EH (cell line): Measurements from ENCODE around the gene MYOF.
"Not testable (repeated sequence)": the region's sequence is repeated elsewhere in the genome, so short reads cannot be mapped to it uniquely, and the experiment has no call there.

Source experiments
- DNase-seq: peaks from one replicate; pipeline ENCODE4 v3.0.0-alpha.2; 2015; ENCODE audit warnings: low read depth

Gene MYOF

GRCh38 chr10:93431361-93431760 is 50.8 kb downstream of the MYOF start:
- no peak for DNase-seq

DNA sequence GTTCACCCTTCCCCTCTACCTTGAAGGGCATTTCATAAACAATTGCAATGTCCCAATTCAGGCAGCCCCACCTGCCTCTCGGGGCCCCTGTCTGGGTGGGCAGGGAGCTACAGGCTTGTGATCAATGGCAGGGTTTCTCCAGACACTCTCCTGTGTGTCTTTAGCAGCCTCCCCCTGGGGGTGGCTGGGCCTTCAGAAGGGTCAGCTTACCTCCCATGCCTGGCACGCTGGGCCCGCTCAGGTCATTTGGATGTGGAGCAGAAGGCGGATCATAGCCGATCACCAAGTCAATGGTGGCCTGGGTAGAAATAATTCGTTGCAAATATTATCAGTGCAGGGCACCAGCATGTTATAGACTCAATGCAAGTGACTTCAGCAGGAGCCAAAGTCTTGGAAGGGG is 56.3 kb downstream of the MYOF start:
- DNase-seq, result no peak

DNA sequence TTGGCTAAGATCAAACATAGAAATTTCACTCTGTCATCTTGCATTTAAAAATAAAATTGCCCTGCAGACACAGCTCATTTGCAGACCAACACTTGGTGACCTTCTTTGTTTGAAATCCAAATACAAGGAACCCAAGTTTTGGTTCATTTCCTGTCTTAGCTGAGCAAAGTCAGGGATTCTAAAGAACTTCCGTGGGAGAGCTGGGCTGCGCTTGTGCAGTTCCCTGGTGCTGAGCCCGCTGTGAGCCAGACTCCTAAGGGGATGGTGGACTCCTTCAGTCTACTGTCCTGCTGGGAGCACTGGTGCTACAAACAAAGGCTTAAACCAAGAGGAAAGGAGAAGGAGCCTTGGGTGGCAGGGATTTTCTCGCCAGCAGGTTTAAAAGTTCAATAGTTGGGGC is 60.0 kb downstream of the MYOF start:
- peak; percentile 55 for DNase-seq

DNA sequence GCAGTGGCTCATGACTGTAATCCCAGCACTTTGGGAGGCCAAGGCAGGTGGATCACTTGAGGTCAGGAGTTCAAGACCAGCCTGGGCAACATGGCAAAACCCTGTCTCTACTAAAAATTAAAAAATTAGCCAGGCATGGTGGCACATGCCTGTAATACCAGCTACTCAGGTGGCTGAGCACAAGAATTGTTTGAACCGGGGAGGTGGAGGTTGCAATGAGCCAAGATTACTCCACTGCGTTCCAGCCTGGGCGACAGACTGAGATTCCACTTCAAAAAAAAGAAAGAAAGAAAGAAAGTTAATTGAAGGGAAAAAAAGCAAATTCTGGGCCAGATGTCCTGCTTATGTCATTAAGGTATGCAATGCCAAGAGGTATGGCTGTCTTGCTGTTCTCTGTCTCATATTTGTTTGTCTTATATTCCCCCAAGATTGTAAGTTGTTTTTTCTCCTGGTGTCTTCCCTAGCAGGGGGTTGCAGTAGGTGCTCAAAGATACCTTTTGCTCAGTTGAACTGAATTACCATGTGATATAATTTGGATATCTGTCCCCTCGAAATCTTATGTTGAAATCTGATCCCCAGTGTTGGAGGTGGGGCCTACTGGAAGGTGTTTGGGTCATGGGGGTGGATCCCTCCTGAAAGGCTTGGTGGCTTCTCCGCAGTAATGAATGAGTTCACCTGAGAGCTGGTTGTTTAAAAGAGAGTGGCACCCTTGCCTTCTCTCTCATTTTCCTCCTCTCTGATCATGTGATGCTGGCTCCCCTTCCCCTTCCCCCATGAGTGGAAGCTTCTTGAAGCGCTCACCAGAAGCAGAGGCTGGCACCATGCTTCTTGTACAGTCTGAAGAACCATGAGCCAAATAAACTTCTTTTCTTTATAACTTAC is 60.9 kb downstream of the MYOF start:
- DNase-seq, result no peak

GRCh38 chr10:93420091-93420490 is 62.0 kb downstream of the MYOF start:
- DNase-seq, result peak; percentile 76

DNA sequence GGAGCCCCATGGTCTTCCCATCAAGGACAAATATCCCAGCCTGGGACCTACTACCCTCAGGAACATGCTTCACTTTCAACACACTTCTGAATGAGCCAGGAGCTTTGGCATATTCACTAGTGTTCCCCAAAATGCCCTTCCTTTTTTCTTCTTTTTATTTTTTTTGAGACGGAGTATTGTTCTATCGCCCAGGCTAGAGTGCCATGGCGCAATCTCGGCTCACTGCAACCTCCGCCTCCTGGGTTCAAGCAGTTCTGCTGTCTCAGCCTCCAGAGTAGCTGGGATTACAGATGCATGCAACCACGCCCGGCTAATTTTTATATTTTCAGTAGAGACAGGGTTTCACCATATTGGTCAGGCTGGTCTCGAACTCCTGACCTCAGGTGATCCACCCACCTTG is 63.1 kb downstream of the MYOF start:
- not testable (repeated sequence) for DNase-seq

- DNase-seq, result no peak
These were observed 64.2 kb downstream of the MYOF start for GRCh38 chr10:93417921-93418320.

DNA sequence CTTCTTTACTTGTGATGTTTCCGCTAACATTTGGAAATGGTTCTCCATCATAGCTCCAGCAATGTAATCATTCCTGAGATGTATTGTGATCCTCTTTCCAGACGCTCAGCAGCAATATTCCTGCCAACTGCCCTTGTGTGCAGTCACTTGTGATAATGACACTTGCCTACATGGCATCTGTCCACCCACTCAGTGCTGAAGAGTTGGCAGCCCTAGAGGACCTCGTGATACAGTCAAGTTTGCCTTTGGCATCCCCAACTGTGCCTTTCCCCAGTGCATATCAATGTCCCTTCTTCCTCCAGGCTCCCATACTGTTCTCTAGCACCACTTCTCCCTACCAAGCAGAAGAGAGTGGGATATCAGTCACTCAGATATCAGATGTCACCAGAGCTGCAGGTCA is 64.9 kb downstream of the MYOF start:
- DNase-seq, result peak; percentile 32

DNA sequence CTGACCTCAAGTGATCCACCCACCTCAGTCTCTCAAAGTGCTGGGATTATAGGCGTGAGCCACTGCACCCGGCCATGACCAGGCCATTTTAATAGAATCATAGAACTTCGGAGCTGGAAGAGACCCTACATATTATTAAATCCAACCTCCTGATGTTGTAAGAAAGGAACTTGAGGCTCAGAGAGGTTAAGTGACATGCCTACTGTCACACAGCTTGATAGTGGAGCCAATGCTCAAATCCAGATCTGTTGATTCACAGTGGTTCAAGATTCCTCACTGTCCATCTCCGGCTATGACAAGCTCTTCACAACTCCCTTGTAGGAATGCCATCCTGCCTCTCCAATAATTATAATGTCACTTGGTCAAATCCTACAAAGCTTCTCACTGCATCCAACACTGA is 65.3 kb downstream of the MYOF start:
- no peak for DNase-seq

GRCh38 chr10:93415693-93416092 is 66.4 kb downstream of the MYOF start:
- no peak for DNase-seq

- peak; percentile 39 for DNase-seq
These were observed 68.9 kb downstream of the MYOF start for GRCh38 chr10:93413252-93413689.

DNA sequence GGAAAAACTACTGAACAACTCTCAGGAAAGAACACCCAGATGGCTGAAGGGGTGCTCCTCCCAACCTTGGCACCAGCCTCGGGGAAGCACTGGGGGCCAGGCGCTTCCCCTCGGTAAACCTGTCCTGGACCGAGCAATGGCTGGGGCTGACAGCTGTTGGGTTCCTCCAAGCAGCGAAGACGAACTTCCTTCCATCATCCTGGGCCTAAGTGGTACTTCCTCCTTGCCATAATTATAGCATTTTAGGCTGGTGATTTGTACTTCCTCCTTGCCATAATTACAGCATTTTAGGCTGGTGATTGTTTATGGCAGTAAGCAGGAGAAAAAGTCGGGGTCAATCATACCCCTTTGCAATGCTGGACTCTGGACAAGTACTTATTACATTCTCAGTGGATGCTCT is 69.3 kb downstream of the MYOF start:
- DNase-seq, result no peak

DNA sequence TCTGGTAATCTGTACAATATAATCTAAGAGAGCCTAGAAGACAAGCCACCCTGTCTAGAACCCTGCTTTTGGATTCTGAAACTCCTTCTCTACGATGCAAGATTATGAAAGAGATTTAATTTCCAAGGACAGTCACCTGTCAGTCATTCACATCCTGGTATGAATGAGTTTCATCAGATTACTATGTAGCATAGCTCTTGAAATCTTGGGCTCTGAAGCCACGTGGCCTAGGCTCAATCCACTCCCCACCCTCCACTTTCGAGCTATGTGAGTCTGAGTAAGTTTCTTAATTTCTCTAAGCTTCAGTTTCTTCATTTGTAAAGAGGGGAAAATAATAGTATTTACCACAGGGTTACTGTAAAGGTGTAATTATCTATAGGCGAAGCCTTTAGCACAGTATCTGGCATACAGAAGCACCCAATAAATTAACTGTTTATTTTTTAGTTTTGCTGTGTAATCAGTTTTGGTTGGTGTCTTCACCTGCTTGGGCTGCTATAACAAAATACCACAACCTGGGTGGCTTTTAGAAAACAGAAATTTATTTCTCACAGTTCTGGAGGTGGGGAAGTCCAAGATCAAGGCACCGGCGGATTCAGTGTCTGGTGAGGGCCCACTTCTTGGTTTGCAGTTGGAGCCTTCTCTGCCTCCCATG is 71.3 kb downstream of the MYOF start:
- DNase-seq, result no peak

- DNase-seq, result no peak
These were observed 73.4 kb downstream of the MYOF start for GRCh38 chr10:93408783-93409182.

- peak; percentile 83 for DNase-seq
These were observed 75.6 kb downstream of the MYOF start for GRCh38 chr10:93406364-93407145.

GRCh38 chr10:93404048-93404354 is 78.1 kb downstream of the MYOF start:
- DNase-seq, result no peak

- peak; percentile 58 for DNase-seq
These were observed 78.7 kb downstream of the MYOF start for GRCh38 chr10:93403152-93404047.

DNA sequence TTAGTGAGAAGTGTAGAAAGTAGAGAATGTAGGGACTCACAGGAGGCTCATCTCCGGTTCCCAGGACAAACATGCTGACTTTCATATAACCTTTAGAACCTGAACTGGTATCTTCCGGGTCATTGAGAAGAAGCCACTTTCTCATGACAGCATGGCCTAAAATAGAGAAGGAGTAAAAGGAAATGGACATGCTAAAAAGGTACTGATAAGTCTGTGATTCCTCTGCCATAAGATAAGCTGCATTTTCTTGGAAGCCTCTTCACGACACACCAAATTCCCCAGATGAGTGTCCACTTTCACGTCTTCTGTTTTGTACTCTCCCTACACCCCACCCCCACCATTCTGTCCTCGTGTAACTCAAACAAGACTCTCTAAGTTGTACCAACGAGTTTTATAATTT is 79.9 kb downstream of the MYOF start:
- no peak for DNase-seq

- no peak for DNase-seq
These were observed 83.6 kb downstream of the MYOF start for GRCh38 chr10:93398528-93398927.

DNA sequence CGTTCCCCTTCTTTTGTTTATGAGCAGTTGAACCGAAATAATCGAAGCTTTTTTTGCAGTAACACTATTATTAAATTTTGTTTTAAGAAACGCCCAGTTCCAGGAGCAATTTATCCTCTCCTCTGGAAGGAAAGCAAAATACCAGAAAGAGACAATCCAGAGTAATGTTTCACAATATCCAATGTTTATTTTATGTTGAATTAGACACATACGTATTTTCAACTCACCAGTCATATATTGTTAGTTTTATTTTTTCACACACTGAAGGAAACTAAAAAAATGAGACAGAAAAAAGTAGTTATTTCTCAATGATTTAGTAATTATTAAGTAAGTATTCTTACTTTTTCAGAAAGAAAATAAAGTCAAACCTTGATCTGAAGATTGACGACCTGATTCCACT is 85.1 kb downstream of the MYOF start:
- DNase-seq, result peak; percentile 39

DNA sequence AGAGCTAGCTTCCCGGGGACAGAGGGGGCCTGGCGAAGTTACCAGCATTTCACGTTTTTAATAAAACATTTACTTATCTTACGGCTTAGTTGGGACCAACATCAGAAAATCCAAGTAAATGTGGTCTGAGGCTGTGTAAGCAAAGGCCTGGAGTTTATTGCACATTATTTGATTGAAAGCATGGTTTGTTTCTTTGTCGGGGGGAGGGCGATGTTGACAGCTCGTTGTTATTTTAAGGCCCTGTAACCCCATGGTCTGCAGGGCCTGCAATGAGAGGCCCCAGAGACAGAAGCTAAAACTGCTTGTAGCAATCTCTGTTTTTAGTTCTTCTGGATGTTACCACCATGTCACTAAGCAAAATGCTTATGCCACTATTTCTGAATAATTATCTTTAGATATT is 88.9 kb downstream of the MYOF start:
- DNase-seq, result no peak

GRCh38 chr10:93392121-93392520 is 90.0 kb downstream of the MYOF start:
- peak; percentile 61 for DNase-seq
